GM15510 (cell line): ENCODE measurements around the gene LMTK3.

ENCODE experiments used
- POLR2A ChIP-seq: IDR thresholded peaks from 3 replicates; pipeline ENCODE4 v1.6.1; 2011; ENCODE audit warnings: borderline replicate concordance; ENCODE audit not compliant: insufficient read length; ENCODE audit errors: extremely low read depth

The LMTK3 gene

GRCh38 chr19:48455908-48456562 is 55.6 kb downstream of the LMTK3 start:
- no peak for TF ChIP-seq POLR2A

GRCh38 chr19:48455171-48455907 is 56.3 kb downstream of the LMTK3 start, which contains the start of gene KCNJ14:
Gene KCNJ14, plus strand, starts transcription at chr19:48455574. Its CDS starts 6,151 bp downstream, at chr19:48461725.
- TF ChIP-seq POLR2A: no peak

GRCh38 chr19:48454150-48454730 is 57.4 kb downstream of the LMTK3 start:
- no peak for TF ChIP-seq POLR2A

- TF ChIP-seq POLR2A: no peak
Measured at GRCh38 chr19:48452289-48453190, 59.1 kb downstream of the LMTK3 start.

- no peak for TF ChIP-seq POLR2A
Measured at GRCh38 chr19:48451624-48452023, 60.0 kb downstream of the LMTK3 start.

GRCh38 chr19:48450863-48451262 is 60.8 kb downstream of the LMTK3 start:
- TF ChIP-seq POLR2A: no peak

GRCh38 chr19:48450441-48450840 is 61.2 kb downstream of the LMTK3 start:
- TF ChIP-seq POLR2A: no peak

GRCh38 chr19:48448563-48448962 is 63.1 kb downstream of the LMTK3 start:
- TF ChIP-seq POLR2A: no peak

- TF ChIP-seq POLR2A: no peak
Measured at GRCh38 chr19:48446579-48446978, 65.1 kb downstream of the LMTK3 start.

- peak; percentile 75 for TF ChIP-seq POLR2A
Measured at GRCh38 chr19:48445606-48446481, 65.8 kb downstream of the LMTK3 start, which contains the start of gene GRWD1. Gene GRWD1, plus strand, starts transcription at chr19:48445983. Its CDS starts 23 bp downstream, at chr19:48446006.

- TF ChIP-seq POLR2A: no peak
Measured at GRCh38 chr19:48445256-48445605, 66.4 kb downstream of the LMTK3 start.

GRCh38 chr19:48444936-48445200 is 66.8 kb downstream of the LMTK3 start:
- no peak for TF ChIP-seq POLR2A

- TF ChIP-seq POLR2A: no peak
Measured at GRCh38 chr19:48444129-48444935, 67.3 kb downstream of the LMTK3 start.
